ENCODE data around the gene PGBD5. TPM values are rescaled to one million over a fixed set of nuclear protein-coding genes. Genes with fewer than 3 reads are reported as not detected.

PGBD5 gene
- total and polyA plus RNA-seq, 2 donors (not counting 1 experiment from before 2014, with no cell fraction given) = 0.10 to 0.17 TPM

GRCh38 chr1:230347896-230348295, 78.2 kb downstream of the PGBD5 start:
- Histone ChIP-seq H3K27me3 (ENCODE audit: control insufficient read depth, insufficient read depth, low read length) (no peaks in the 10 kb centered on the region), H2AFZ (ENCODE audit: low read length) (no peak overlapping the region), H3K27ac (ENCODE audit: insufficient read depth, low read length) (no peak overlapping the region), H3K79me2 (ENCODE audit: control insufficient read depth, insufficient read depth, low read length) (no peaks in the 10 kb centered on the region), H3K9ac (ENCODE audit: insufficient read depth, low read length) (no peak overlapping the region), H3K4me3 (replicated peaks in 1 of 4; ENCODE audit: control extremely low read depth in 1 of 4, insufficient read depth in 1 of 4, low read depth in 3 of 4, low read length in 4 of 4) (no peak overlapping the region), H4K20me1 (ENCODE audit: control insufficient read depth, extremely low read depth, insufficient read depth, low read length) (no peaks in the 10 kb centered on the region), H3K4me1 (ENCODE audit: control insufficient read depth, extremely low read depth, insufficient read depth, low read length) (no peaks in the 10 kb centered on the region), H3K9me3 (ENCODE audit: control insufficient read depth, insufficient read depth, low read depth, low read length) (no peaks in the 10 kb centered on the region), H3K36me3 (ENCODE audit: control insufficient read depth, insufficient read depth, low read length) (no peaks in the 10 kb centered on the region), H3K4me2 (ENCODE audit: extremely low read depth, insufficient read depth, low read length) (no peak overlapping the region)
- TF ChIP-seq EZH2 (IDR thresholded peaks at IDR 0.05; ENCODE audit: low read length, missing control alignments) (no peak), CTCF (conservative IDR thresholded peaks at IDR 0.05 in 1 of 2, IDR thresholded peaks at IDR 0.05 in 1 of 2; ENCODE audit: low read depth in 1 of 2, low read length in 2 of 2) (no peak)
- DNase-seq (ENCODE audit: low read depth in 2 of 2) = no peak

GRCh38 chr1:230345139-230345885, 80.8 kb downstream of the PGBD5 start:
- no peak for TF ChIP-seq CTCF (conservative IDR thresholded peaks at IDR 0.05 in 1 of 2, IDR thresholded peaks at IDR 0.05 in 1 of 2; ENCODE audit: low read depth in 1 of 2, low read length in 2 of 2)
- TF ChIP-seq EZH2 (IDR thresholded peaks at IDR 0.05; ENCODE audit: low read length, missing control alignments) = no peak
- H3K79me2 ChIP-seq (ENCODE audit: control insufficient read depth, insufficient read depth, low read length) = no peaks in the 10 kb centered on the region
- no peaks in the 10 kb centered on the region for H3K9me3 ChIP-seq (ENCODE audit: control insufficient read depth, insufficient read depth, low read depth, low read length)
- H3K9ac ChIP-seq (ENCODE audit: insufficient read depth, low read length) = no peak overlapping the region
- no peak for DNase-seq (ENCODE audit: low read depth in 2 of 2)
- H3K4me2 ChIP-seq (ENCODE audit: extremely low read depth, insufficient read depth, low read length) = no peak overlapping the region
- no peak overlapping the region for H3K27ac ChIP-seq (ENCODE audit: insufficient read depth, low read length)
- H4K20me1 ChIP-seq (ENCODE audit: control insufficient read depth, extremely low read depth, insufficient read depth, low read length) = no peaks in the 10 kb centered on the region
- H3K36me3 ChIP-seq (ENCODE audit: control insufficient read depth, insufficient read depth, low read length) = no peaks in the 10 kb centered on the region
- H3K27me3 ChIP-seq (ENCODE audit: control insufficient read depth, insufficient read depth, low read length) = no peaks in the 10 kb centered on the region
- H3K4me3 ChIP-seq (replicated peaks in 1 of 4; ENCODE audit: control extremely low read depth in 1 of 4, insufficient read depth in 1 of 4, low read depth in 3 of 4, low read length in 4 of 4) = no peak overlapping the region
- H2AFZ ChIP-seq (ENCODE audit: low read length) = no peak overlapping the region
- H3K4me1 ChIP-seq (ENCODE audit: control insufficient read depth, extremely low read depth, insufficient read depth, low read length) = no peaks in the 10 kb centered on the region

GRCh38 chr1:230342699-230343098, 83.4 kb downstream of the PGBD5 start:
- TF ChIP-seq CTCF (conservative IDR thresholded peaks at IDR 0.05 in 1 of 2, IDR thresholded peaks at IDR 0.05 in 1 of 2; ENCODE audit: low read depth in 1 of 2, low read length in 2 of 2) (no peak), EZH2 (IDR thresholded peaks at IDR 0.05; ENCODE audit: low read length, missing control alignments) (no peak)
- no peaks in the 10 kb centered on the region for H3K27me3 ChIP-seq (ENCODE audit: control insufficient read depth, insufficient read depth, low read length)
- H4K20me1 ChIP-seq (ENCODE audit: control insufficient read depth, extremely low read depth, insufficient read depth, low read length) = no peaks in the 10 kb centered on the region
- no peak overlapping the region for H2AFZ ChIP-seq (ENCODE audit: low read length)
- no peak overlapping the region for H3K4me3 ChIP-seq (replicated peaks in 1 of 4; ENCODE audit: control extremely low read depth in 1 of 4, insufficient read depth in 1 of 4, low read depth in 3 of 4, low read length in 4 of 4)
- H3K36me3 ChIP-seq (ENCODE audit: control insufficient read depth, insufficient read depth, low read length) = no peaks in the 10 kb centered on the region
- no peak overlapping the region for H3K27ac ChIP-seq (ENCODE audit: insufficient read depth, low read length)
- no peaks in the 10 kb centered on the region for H3K9me3 ChIP-seq (ENCODE audit: control insufficient read depth, insufficient read depth, low read depth, low read length)
- H3K9ac ChIP-seq (ENCODE audit: insufficient read depth, low read length) = no peak overlapping the region
- no peaks in the 10 kb centered on the region for H3K79me2 ChIP-seq (ENCODE audit: control insufficient read depth, insufficient read depth, low read length)
- DNase-seq (ENCODE audit: low read depth in 2 of 2) = no peak
- H3K4me1 ChIP-seq (ENCODE audit: control insufficient read depth, extremely low read depth, insufficient read depth, low read length) = no peaks in the 10 kb centered on the region
- H3K4me2 ChIP-seq (ENCODE audit: extremely low read depth, insufficient read depth, low read length) = no peak overlapping the region

All from fibroblast of lung (primary cell).